HG03196 (cell line): ENCODE measurements around the gene DDX11.
"Not testable (repeated sequence)": the region's sequence is repeated elsewhere in the genome, so short reads cannot be mapped to it uniquely, and the experiment has no call there.

Source experiments
- ATAC-seq: cut with Tn5 transposase; IDR thresholded peaks from one replicate; pipeline ENCODE4 v1.9.1; 2021; ENCODE audit not compliant: unreplicated experiment

Gene DDX11

GRCh38 chr12:31066196-31066595 is 7.5 kb upstream of the DDX11 start:
- ATAC-seq = not testable (repeated sequence)

- not testable (repeated sequence) for ATAC-seq
These were observed 6.0 kb upstream of the DDX11 start for GRCh38 chr12:31067656-31068055.

DNA sequence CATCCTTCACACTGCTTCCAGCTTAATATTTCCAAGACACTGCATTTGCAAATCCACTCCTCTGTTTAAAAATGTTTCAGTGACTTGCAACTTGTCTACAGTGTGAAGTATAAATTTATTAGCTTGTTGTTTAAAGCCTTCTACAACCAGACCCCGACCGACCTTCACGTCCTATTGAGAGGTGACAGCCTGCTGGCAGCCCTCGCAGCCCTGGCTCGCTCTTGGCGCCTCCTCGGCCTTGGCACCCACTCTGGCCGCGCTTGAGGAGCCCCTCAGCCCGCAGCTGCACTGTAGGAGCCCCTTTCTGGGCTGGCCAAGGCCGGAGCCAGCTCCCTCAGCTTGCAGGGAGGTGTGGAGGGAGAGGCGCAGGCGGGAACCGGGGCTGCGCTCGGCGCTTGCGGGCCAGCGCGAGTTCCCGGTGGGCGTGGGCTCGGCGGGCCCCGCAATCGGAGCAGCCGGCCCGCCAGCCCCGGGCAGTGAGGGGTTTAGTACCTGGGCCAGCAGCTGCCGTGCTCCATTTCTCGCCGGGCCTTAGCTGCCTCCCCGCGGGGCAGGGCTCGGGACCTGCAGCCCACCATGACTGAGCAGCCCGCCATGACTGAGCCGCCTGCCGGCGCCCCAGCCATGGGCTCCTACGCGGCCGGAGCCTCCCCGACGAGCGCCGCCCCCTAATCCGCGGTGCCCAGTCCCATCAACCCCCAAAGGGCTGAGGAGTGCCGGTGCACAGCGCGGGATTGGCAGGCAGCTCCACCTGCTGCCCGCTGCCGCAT is 2.5 kb upstream of the DDX11 start:
- ATAC-seq = not testable (repeated sequence)

DNA sequence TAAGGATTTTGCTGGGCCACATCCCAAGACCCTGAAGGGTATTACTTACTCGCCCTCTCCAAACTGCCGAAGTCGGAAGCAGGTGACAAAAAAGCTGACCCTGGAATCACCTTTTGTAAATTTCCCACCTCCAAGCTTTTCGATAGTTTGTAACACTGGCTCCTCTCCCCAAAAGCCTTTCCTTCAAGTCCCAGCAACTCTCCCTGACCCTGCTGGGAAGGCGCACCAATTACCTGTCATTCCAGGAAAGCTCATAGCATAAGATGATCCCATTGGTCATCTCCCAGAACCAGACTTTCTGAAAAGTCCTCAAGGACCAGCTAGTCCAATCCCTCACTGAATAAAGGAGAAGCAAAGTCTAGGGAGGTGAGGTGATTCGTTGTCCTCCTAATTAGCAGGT is 698 bp upstream of the DDX11 start:
- not testable (repeated sequence) for ATAC-seq

DNA sequence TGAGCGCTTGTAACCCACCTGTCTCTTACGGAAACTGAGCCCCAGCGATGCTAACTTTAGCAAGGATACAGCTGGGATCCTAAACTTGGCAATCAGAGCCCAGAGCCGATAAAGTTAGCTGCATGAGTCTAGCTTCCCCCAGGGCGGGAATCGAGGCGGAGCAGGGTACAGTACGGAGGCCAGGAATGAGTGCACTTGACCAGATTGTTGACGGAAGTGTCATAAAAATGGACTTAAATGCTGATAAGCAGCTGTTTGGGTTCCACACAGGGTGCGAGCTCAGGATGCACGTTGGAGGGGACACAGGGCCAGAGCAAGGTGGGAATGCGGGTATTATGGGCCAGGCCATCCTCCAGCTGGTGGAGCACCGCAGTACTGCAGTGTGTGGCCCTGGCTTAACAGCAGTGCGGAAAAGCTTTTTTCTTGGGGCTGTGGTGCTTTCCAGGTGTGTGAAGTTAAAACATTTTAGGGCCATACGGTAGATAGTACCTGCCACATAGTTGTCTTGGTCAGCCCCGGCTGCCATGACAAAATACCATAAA is 744 bp downstream of the DDX11 start:
- peak; percentile 37 for ATAC-seq

GRCh38 chr12:31076150-31076549 is 2.5 kb downstream of the DDX11 start:
- not testable (repeated sequence) for ATAC-seq

GRCh38 chr12:31077095-31077494 is 3.4 kb downstream of the DDX11 start:
- ATAC-seq = not testable (repeated sequence)

DNA sequence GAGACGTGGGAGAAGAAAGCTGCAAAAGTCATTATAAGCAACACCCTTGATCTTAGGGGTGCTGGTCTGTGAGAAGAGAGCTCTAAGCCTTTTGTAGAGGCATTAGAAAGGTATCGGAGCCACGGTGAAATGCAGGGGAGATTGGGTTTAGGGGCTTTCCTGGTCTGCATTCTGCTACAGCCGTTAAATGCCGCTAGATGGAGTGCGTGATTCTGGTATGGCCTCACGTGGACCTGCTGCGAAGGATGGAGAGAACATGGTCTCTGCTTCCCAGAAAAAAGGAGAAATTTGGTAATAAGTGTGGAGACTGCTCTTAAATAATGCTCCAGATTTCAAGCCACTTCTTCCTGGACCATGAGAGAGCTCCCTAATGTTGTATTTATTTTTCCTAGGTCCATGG is 4.3 kb downstream of the DDX11 start:
- ATAC-seq = not testable (repeated sequence)

DNA sequence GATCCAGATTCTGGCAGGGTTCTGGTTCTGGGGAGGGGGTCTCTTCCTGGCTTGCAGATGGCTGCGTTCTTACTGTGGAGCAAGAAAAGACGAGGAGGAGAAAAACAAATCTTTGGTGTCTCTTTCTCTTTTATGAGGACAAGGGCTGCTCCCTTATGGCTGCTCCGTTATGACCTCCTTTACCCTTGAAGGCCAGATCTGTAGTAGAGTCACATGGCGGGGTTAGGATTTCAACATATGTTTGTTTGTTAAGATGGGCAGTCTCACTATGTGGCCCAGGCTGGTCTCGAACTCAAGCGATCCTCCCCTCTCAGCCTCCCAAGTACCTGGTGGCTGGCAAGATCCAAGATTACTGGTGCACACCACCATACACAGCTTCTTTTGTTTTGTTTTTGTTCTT is 5.8 kb downstream of the DDX11 start:
- not testable (repeated sequence) for ATAC-seq

DNA sequence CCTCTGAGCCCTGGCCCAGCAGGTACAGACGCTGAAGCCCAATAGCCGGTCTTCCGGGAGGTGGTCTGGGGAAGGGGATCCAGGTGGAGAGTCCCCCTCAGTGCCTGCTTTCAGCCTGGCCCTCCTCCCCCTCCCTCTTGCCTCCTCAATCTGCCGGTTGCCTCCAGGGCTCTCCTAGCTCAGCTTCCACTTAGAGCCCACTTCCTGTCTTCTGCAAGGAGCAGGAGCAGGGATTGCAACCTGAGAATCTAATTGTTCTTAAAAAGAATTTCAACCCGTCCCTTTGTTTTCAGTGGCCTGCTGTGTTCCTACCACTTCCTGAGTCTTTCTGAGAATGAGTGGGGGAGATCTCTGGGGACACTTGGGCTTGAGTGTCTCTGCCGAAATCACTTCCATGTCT is 6.6 kb downstream of the DDX11 start:
- not testable (repeated sequence) for ATAC-seq

DNA sequence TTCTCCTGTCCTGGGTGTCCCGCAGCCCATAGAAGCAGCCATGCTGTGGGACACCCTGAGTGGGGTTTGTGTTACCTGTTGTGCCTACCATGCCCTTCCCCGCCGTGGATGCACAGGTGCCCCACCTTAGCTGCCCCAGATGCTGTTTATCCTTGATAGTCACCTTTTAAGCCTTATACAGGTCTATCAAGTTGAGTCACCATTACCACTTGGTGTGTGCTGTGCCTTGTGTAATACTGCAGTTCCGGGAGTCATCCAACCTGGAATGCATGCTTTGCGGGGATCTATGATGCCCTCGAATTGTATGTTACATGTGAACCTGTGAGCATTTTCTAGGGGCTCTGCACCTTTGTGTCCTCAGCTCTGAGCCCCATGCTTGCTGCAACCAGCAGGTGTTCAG is 7.6 kb downstream of the DDX11 start:
- not testable (repeated sequence) for ATAC-seq

- ATAC-seq = not testable (repeated sequence)
These were observed 10.6 kb downstream of the DDX11 start for GRCh38 chr12:31084241-31084640.

DNA sequence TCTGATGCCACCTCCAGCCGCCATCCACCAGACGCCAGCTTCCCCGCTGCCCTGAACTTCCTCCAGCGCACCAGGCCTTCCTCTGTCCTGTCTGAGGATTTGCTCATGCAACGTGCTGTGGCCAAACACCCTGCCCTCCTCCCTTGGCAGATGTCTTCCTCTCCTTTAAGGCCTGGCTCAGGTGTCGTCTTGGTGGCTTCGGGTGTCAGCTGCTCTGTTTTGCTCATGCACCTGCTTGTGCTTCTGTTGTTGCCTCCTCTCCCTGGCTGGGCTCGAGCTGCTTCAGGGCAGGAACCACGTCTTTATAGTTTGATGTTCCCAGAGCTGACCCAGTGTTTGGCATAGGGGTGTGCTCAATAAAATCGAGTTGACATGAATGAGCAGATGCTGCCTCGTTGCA is 12.4 kb downstream of the DDX11 start:
- ATAC-seq = not testable (repeated sequence)

- not testable (repeated sequence) for ATAC-seq
These were observed 13.8 kb downstream of the DDX11 start for GRCh38 chr12:31087486-31087885.

GRCh38 chr12:31087956-31088355 is 14.3 kb downstream of the DDX11 start:
- ATAC-seq = not testable (repeated sequence)

GRCh38 chr12:31089072-31089471 is 15.4 kb downstream of the DDX11 start:
- no peak for ATAC-seq

DNA sequence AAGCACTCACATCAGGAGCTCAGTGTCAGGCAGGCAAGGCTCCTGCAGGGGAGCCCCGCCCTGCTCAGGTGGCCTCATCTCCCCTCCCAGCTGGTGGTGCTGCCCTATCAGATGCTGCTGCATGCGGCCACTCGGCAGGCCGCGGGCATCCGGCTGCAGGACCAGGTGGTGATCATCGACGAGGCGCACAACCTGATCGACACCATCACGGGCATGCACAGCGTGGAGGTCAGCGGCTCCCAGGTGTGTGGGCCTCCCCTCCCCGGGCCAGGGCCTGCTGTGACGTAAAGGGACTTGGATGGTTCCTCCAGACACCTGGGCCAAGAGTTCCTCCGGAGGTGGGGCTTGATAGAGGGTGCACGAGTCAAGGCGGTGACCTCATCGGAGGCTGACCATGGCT is 18.0 kb downstream of the DDX11 start:
- ATAC-seq = not testable (repeated sequence)

DNA sequence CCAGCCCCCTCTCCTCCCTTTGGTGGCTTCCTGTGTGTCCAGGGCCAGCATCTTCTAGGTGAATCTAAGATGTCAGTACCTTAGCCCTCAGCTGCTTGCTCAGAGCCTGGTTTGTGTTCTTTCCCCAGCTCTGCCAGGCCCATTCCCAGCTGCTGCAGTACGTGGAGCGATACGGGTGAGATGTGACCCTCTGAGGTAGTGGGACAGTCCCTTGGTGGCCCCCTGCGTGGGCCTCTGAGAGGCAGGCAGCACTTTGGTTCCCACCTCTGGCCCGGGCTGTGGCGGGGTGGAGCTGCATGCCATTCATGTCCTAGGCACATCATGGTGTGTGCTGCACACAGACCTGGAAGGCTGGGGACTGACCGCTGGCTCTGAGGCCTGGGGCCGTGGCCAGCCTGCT is 19.1 kb downstream of the DDX11 start:
- ATAC-seq = not testable (repeated sequence)

DNA sequence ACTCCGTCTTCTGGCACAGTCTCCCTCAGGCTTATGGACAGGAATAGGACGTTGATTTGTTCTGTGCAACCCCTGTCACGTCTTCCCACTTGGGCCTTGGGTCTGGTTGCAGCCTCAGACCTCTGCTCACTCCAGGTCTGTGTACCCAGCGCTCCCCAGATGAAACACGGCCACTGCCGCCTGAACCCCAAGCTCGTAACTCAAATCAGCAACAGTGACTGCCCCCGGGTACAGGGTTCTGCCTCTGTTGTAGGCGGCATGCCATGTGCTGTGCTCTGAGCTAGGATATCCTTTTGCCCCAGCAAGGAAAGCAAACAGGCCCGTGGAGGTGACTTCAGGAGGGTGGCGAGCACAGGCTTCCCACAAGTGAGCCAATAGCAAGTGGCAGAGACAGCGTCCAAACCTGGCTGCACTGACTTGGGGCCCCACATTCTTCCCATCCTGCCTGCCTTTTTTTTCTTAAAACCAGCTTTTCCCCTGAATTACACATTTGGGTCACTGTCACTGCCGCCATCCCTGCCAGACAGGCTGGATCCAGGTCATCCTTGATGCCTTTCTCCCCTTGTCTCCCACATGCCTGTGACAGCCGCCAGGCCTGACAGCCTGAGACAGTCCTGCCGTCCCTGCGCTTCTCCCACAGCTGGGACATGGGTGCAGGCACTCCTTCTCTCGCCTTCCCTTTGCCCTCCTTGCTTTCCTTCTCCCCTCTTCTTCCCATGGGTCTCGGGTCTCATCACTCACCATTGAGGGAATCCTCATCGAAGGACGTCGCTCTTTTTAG is 21.6 kb downstream of the DDX11 start:
- not testable (repeated sequence) for ATAC-seq

GRCh38 chr12:31096251-31097065 is 22.8 kb downstream of the DDX11 start:
- ATAC-seq = not testable (repeated sequence)

- not testable (repeated sequence) for ATAC-seq
These were observed 24.2 kb downstream of the DDX11 start for GRCh38 chr12:31097819-31098218.
